Measurements from ENCODE around the gene FAAP24. TPM values are rescaled to one million over a fixed set of nuclear protein-coding genes. Genes with fewer than 3 reads are reported as not detected.
A peak's percentile ranks its signal among the peaks of the same experiment; 100 is the strongest.

The FAAP24 gene
- total and polyA plus RNA-seq, 2 donors (not counting 3 experiments of a cell fraction or from before 2014, with no cell fraction given), result 2.0 to 4.4 TPM

DNA sequence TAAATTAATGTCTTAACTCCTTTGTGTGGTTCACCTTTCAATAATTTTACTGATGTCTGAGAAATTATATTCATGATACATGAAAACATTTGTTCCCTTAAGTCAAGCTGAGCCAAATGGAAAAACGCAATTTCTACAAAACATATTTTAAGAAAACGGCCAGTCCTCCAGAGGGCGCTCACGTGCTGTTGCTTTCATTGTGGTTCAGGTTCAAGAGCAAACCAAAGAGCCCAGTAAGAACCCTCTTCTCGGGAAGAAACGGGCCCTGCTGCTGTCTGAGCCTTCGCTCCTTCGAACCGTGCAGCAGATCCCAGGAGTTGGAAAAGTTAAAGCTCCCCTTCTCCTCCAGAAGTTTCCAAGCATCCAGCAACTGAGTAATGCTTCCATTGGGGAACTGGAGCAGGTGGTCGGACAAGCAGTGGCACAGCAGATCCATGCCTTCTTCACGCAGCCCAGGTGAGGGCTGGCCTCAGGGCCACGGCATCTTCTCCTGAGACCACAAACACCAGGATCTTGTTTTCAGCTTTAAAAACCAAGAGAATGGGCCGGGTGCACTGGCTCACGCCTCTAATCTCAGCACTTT lies 4.3 kb downstream of the FAAP24 start:
- H3K9me1 ChIP-seq (replicated peaks; ENCODE audit: control insufficient read depth, extremely low read depth, insufficient read depth, low read length), result no peaks in the 10 kb centered on the region
- DNase-seq (ENCODE audit: low read depth, low spot score) (peak; percentile 79), FAIRE-seq (peak; percentile 90)
- H3K4me1 ChIP-seq (ENCODE audit: control insufficient read depth, extremely low read depth, insufficient read depth, low read length), result peaks cover 10% of the 10 kb centered on the region
- ChIA-PET CTCF (interaction anchor here (0.6 to 4.3 kb wide), 20 partner anchors 9 to 208 kb away, joined by 3 to 37 read pairs (median 4); partner anchors contain the start of gene GPATCH1), POLR2A (no interaction called here)
- dilution Hi-C loops (cut with MboI; ENCODE audit: extremely low pct_ligation_motif_present, low sequenced_read_pairs) (no loop called here), intact Hi-C loops (cut with micrococcal nuclease) (loop anchor here (1.0 to 10.0 kb wide), 3 partner anchors 108 to 200 kb away; partner anchors contain the start of gene GPATCH1)
- H3K9ac ChIP-seq (replicated peaks; ENCODE audit: extremely low read depth, insufficient read depth, low read length), result no peak overlapping the region
- no peak overlapping the region for H3K4me3 ChIP-seq (replicated peaks in 1 of 3; ENCODE audit: insufficient read depth in 1 of 3, low read depth in 1 of 3, low read length in 3 of 3)
- BruUV-seq (replicated peaks), result no TSS peak
- H3K36me3 ChIP-seq (ENCODE audit: control insufficient read depth in 2 of 2, extremely low read depth in 1 of 2, insufficient read depth in 2 of 2, low read length in 2 of 2), result no peaks in the 10 kb centered on the region
- H2AFZ ChIP-seq (ENCODE audit: low read depth, low read length), result no peak overlapping the region
- H3K27ac ChIP-seq (ENCODE audit: insufficient read depth, low read depth, low read length), result no peak overlapping the region
- peaks cover 4% of the 10 kb centered on the region for H3K79me2 ChIP-seq (ENCODE audit: control insufficient read depth, insufficient read depth, low read length)
- no peak overlapping the region for H3K4me2 ChIP-seq (ENCODE audit: insufficient read depth, low read length)
- TF ChIP-seq, protein P1, sequence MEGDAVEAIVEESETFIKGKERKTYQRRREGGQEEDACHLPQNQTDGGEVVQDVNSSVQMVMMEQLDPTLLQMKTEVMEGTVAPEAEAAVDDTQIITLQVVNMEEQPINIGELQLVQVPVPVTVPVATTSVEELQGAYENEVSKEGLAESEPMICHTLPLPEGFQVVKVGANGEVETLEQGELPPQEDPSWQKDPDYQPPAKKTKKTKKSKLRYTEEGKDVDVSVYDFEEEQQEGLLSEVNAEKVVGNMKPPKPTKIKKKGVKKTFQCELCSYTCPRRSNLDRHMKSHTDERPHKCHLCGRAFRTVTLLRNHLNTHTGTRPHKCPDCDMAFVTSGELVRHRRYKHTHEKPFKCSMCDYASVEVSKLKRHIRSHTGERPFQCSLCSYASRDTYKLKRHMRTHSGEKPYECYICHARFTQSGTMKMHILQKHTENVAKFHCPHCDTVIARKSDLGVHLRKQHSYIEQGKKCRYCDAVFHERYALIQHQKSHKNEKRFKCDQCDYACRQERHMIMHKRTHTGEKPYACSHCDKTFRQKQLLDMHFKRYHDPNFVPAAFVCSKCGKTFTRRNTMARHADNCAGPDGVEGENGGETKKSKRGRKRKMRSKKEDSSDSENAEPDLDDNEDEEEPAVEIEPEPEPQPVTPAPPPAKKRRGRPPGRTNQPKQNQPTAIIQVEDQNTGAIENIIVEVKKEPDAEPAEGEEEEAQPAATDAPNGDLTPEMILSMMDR (IDR thresholded peaks at IDR 0.05; ENCODE audit: extremely low read depth in 1 of 2, insufficient read depth in 1 of 2, low read depth in 1 of 2, low read length in 2 of 2), result peak; percentile 76 to 80
- TF ChIP-seq, protein P2, sequence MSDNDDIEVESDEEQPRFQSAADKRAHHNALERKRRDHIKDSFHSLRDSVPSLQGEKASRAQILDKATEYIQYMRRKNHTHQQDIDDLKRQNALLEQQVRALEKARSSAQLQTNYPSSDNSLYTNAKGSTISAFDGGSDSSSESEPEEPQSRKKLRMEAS (IDR thresholded peaks at IDR 0.05; ENCODE audit: insufficient read depth, insufficient read length), result no peak
- H3K27me3 ChIP-seq (ENCODE audit: control insufficient read depth in 2 of 2, insufficient read depth in 2 of 2, low read length in 2 of 2), result no peaks in the 10 kb centered on the region
- no peaks in the 10 kb centered on the region for H3K9me3 ChIP-seq (replicated peaks; ENCODE audit: control insufficient read depth, insufficient read depth, low read length)
- H4K20me1 ChIP-seq (replicated peaks; ENCODE audit: control insufficient read depth, extremely low read depth, insufficient read depth, low read length), result no peaks in the 10 kb centered on the region

DNA sequence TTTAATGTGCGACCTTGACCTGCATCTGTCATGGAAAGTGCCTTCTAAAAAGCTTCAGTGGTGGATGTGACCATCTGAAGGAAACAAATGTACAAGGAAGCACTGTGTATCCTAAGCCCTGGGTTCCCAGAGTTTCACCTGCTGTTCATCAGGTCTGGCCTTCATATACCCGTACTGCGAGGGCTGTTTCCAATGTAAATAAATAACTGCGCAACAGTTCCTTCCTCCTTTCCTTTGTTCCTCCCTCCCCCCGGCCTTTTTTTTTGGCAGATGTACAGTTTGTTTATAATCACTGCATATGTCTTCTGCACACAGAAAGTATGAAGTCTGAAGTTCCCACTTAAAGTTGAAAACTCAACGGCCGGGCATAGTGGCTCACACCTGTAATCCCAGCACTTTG lies 5.2 kb downstream of the FAAP24 start:
- Histone ChIP-seq H3K4me1 (ENCODE audit: control insufficient read depth, extremely low read depth, insufficient read depth, low read length) (peaks cover 9% of the 10 kb centered on the region), H3K9me3 (replicated peaks; ENCODE audit: control insufficient read depth, insufficient read depth, low read length) (no peaks in the 10 kb centered on the region), H3K27me3 (ENCODE audit: control insufficient read depth in 2 of 2, insufficient read depth in 2 of 2, low read length in 2 of 2) (no peaks in the 10 kb centered on the region), H3K4me2 (ENCODE audit: insufficient read depth, low read length) (no peak overlapping the region), H3K9me1 (replicated peaks; ENCODE audit: control insufficient read depth, extremely low read depth, insufficient read depth, low read length) (no peaks in the 10 kb centered on the region), H3K4me3 (replicated peaks in 1 of 3; ENCODE audit: insufficient read depth in 1 of 3, low read depth in 1 of 3, low read length in 3 of 3) (no peak overlapping the region), H3K27ac (ENCODE audit: insufficient read depth, low read depth, low read length) (no peak overlapping the region), H2AFZ (ENCODE audit: low read depth, low read length) (no peak overlapping the region), H4K20me1 (replicated peaks; ENCODE audit: control insufficient read depth, extremely low read depth, insufficient read depth, low read length) (no peaks in the 10 kb centered on the region), H3K9ac (replicated peaks; ENCODE audit: extremely low read depth, insufficient read depth, low read length) (no peak overlapping the region), H3K79me2 (ENCODE audit: control insufficient read depth, insufficient read depth, low read length) (no peaks in the 10 kb centered on the region), H3K36me3 (ENCODE audit: control insufficient read depth in 2 of 2, extremely low read depth in 1 of 2, insufficient read depth in 2 of 2, low read length in 2 of 2) (no peaks in the 10 kb centered on the region)
- intact Hi-C loops (cut with micrococcal nuclease) (loop anchor here (2.0 to 10.0 kb wide), 2 partner anchors 108 to 200 kb away; partner anchors contain the start of gene GPATCH1), dilution Hi-C loops (cut with MboI; ENCODE audit: extremely low pct_ligation_motif_present, low sequenced_read_pairs) (no loop called here)
- POLR2A ChIA-PET, result interaction anchor here (0.7 kb wide), 1 partner anchor 8 kb away, joined by 4 read pairs; no protein-coding TSS in a partner anchor
- TF ChIP-seq GATA2 (IDR thresholded peaks at IDR 0.05; ENCODE audit: insufficient read depth, insufficient read length, low read depth, low read length) (no peak), POLR2A (IDR thresholded peaks at IDR 0.05; ENCODE audit: low read depth, low read length) (no peak), JUN (IDR thresholded peaks at IDR 0.05; ENCODE audit: borderline replicate concordance, insufficient read depth, insufficient read length, low read depth) (no peak), EZH2 (IDR thresholded peaks at IDR 0.05; ENCODE audit: borderline replicate concordance, low read depth, low read length, severe bottlenecking) (no peak), MYC (IDR thresholded peaks at IDR 0.05; ENCODE audit: low read depth, low read length) (no peak), POLR2AphosphoS5 (IDR thresholded peaks at IDR 0.05; ENCODE audit: insufficient read depth, low read depth, low read length) (no peak), FOS (IDR thresholded peaks at IDR 0.05; ENCODE audit: borderline replicate concordance, insufficient read depth, low read length) (no peak)
- TF ChIP-seq, protein P1 (IDR thresholded peaks at IDR 0.05; ENCODE audit: extremely low read depth in 1 of 2, insufficient read depth in 1 of 2, low read depth in 1 of 2, low read length in 2 of 2), result no peak
- TF ChIP-seq, protein P2 (IDR thresholded peaks at IDR 0.05; ENCODE audit: insufficient read depth, insufficient read length), result no peak
- BruUV-seq (replicated peaks), result no TSS peak
- DNase-seq (ENCODE audit: low read depth, low spot score) (peak; percentile 69), FAIRE-seq (no peak)
- CTCF ChIA-PET, result interaction anchor here (0.7 to 3.8 kb wide), 8 partner anchors 10 to 207 kb away, joined by 3 to 28 read pairs (median 6); partner anchors contain the start of gene WDR88

All from endothelial cell of umbilical vein (primary cell).